ENCODE data around the gene PDIK1L. TPM values are rescaled to one million over a fixed set of nuclear protein-coding genes. Genes with fewer than 3 reads are reported as not detected.

PDIK1L gene
- total and polyA plus RNA-seq, 9 of the 15 experiments (the other 6 are each of a cell fraction or from before 2014, with no cell fraction given): 12.8 to 30.2 (median 21.5) TPM

DNA sequence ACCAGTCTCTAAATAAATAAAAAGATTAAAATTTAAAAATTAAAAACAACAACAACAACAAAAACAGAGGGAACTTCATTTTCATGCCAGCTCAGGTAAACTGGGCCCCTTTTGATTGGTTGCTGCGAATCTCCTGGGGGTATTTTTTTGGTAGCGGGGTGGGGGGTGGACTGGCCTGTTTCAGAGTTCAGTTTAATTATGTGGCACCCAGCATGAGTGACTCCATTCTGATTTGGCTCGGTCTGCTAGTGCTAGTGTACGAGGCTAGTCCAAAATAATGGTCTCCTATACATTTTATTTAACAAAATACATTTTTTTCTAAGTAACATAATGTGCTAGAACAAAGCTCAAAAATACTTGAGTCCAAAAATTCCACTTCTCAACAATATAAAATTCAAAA lies 18.2 kb downstream of the PDIK1L start (continued):
- TF ChIP-seq, protein P1, sequence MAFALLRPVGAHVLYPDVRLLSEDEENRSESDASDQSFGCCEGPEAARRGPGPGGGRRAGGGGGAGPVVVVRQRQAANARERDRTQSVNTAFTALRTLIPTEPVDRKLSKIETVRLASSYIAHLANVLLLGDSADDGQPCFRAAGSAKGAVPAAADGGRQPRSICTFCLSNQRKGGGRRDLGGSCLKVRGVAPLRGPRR (CRISPR knock-in tag; IDR thresholded peaks at IDR 0.05): peak; percentile 80; the same call in 1 of the 2 replicates
- TF ChIP-seq POLR2H (tag; IDR thresholded peaks at IDR 0.05; ENCODE audit: low read depth) (no peak), MCM5 (IDR thresholded peaks at IDR 0.05; ENCODE audit: low read depth) (no peak), ZNF583 (CRISPR knock-in tag; IDR thresholded peaks at IDR 0.05) (0 out of 2 replicates have a peak, but pooled peaks have one; percentile 14), HSF4 (CRISPR knock-in tag; IDR thresholded peaks at IDR 0.05; ENCODE audit: borderline replicate concordance) (peak; percentile 35; the same call in 1 of the 2 replicates), BACH1 (tag; IDR thresholded peaks at IDR 0.05) (peak; percentile 63; the same call in 1 of the 2 replicates), TEAD2 (tag; IDR thresholded peaks at IDR 0.05) (0 out of 2 replicates have a peak, but pooled peaks have one; percentile 43), TOE1 (IDR thresholded peaks at IDR 0.05; ENCODE audit: borderline replicate concordance) (no peak), TOE1 (CRISPR knock-in tag; IDR thresholded peaks at IDR 0.05; ENCODE audit: borderline replicate concordance, low read depth) (no peak), NR2C2 (CRISPR knock-in tag; IDR thresholded peaks at IDR 0.05) (no peak), NR2C2 (tag; IDR thresholded peaks at IDR 0.05) (no peak), PTTG1 (tag; IDR thresholded peaks at IDR 0.05; ENCODE audit: low read depth) (peak; percentile 66; the same call in 1 of the 2 replicates), MAZ (CRISPR knock-in tag; conservative IDR thresholded peaks at IDR 0.05 in 1 of 2, IDR thresholded peaks at IDR 0.05 in 1 of 2) (no peak), MECOM (CRISPR knock-in tag; IDR thresholded peaks at IDR 0.05) (peak; percentile 66; the same call in 1 of the 2 replicates), HIVEP1 (CRISPR knock-in tag; IDR thresholded peaks at IDR 0.05) (0 out of 2 replicates have a peak, but pooled peaks have one; percentile 20)
- TF ChIP-seq, protein P2, sequence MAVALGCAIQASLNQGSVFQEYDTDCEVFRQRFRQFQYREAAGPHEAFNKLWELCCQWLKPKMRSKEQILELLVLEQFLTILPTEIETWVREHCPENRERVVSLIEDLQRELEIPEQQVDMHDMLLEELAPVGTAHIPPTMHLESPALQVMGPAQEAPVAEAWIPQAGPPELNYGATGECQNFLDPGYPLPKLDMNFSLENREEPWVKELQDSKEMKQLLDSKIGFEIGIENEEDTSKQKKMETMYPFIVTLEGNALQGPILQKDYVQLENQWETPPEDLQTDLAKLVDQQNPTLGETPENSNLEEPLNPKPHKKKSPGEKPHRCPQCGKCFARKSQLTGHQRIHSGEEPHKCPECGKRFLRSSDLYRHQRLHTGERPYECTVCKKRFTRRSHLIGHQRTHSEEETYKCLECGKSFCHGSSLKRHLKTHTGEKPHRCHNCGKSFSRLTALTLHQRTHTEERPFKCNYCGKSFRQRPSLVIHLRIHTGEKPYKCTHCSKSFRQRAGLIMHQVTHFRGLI (CRISPR knock-in tag; IDR thresholded peaks at IDR 0.05): peak; percentile 79; the same call in 1 of the 2 replicates
- TF ChIP-seq, protein P3, sequence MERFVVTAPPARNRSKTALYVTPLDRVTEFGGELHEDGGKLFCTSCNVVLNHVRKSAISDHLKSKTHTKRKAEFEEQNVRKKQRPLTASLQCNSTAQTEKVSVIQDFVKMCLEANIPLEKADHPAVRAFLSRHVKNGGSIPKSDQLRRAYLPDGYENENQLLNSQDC (CRISPR knock-in tag; IDR thresholded peaks at IDR 0.05): no peak
- TF ChIP-seq, protein P4, sequence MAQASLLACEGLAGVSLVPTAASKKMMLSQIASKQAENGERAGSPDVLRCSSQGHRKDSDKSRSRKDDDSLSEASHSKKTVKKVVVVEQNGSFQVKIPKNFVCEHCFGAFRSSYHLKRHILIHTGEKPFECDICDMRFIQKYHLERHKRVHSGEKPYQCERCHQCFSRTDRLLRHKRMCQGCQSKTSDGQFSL (CRISPR knock-in tag; IDR thresholded peaks at IDR 0.05): no peak
- TF ChIP-seq, protein P4 (tag; IDR thresholded peaks at IDR 0.05): peak in 1 of 2 experiments; percentile 79; a peak in 2 of 4 replicates
